ENCODE data around the gene GRK1.

Gene GRK1

GRCh38 chr13:113735194-113735593 is 68.2 kb downstream of the GRK1 start:
- H3K4me1 Mint-ChIP-seq, result no peaks in the 10 kb centered on the region
- no peak overlapping the region for H3K27ac Mint-ChIP-seq
- peaks cover 11% of the 10 kb centered on the region for H3K27me3 Mint-ChIP-seq (ENCODE audit: low read depth)
- TF ChIP-seq, protein P1, sequence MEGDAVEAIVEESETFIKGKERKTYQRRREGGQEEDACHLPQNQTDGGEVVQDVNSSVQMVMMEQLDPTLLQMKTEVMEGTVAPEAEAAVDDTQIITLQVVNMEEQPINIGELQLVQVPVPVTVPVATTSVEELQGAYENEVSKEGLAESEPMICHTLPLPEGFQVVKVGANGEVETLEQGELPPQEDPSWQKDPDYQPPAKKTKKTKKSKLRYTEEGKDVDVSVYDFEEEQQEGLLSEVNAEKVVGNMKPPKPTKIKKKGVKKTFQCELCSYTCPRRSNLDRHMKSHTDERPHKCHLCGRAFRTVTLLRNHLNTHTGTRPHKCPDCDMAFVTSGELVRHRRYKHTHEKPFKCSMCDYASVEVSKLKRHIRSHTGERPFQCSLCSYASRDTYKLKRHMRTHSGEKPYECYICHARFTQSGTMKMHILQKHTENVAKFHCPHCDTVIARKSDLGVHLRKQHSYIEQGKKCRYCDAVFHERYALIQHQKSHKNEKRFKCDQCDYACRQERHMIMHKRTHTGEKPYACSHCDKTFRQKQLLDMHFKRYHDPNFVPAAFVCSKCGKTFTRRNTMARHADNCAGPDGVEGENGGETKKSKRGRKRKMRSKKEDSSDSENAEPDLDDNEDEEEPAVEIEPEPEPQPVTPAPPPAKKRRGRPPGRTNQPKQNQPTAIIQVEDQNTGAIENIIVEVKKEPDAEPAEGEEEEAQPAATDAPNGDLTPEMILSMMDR (IDR thresholded peaks at IDR 0.05; ENCODE audit: unreplicated experiment in 3 of 3), result no peak
- H3K9me3 Mint-ChIP-seq, result no peaks in the 10 kb centered on the region
- H3K4me3 Mint-ChIP-seq, result no peak overlapping the region
- no peaks in the 10 kb centered on the region for H3K36me3 Mint-ChIP-seq (ENCODE audit: low read depth)

DNA sequence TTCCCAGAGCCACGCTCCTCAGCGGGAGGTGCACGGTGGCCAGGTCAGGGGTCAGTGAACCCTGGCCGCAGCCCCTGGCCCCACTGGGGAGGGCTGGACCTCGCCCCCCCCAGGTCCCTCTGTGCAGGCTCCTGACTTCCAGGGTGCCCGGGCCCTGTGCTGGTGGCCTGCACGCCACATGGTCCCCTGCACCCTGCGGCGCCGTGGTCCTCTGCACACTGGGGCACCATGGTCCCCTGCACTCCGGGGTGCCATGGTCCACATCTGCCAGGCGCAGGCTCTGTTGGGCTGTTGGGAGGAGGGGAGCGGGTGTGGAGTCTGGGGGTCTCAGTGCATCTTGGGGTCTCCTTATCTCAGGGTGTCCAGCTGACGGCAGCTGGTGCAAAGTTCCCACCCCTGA is 68.7 kb downstream of the GRK1 start:
- TF ChIP-seq, protein P1 (IDR thresholded peaks at IDR 0.05; ENCODE audit: unreplicated experiment in 3 of 3), result no peak
- Mint-ChIP-seq H3K4me1 (no peaks in the 10 kb centered on the region), H3K36me3 (ENCODE audit: low read depth) (no peaks in the 10 kb centered on the region), H3K27ac (no peak overlapping the region), H3K9me3 (no peaks in the 10 kb centered on the region), H3K4me3 (no peak overlapping the region), H3K27me3 (ENCODE audit: low read depth) (peaks cover 10% of the 10 kb centered on the region)

GRCh38 chr13:113736258-113736731 is 69.3 kb downstream of the GRK1 start:
- Mint-ChIP-seq H3K9me3 (no peaks in the 10 kb centered on the region), H3K4me1 (peaks cover under 1% of the 10 kb centered on the region), H3K36me3 (ENCODE audit: low read depth) (no peaks in the 10 kb centered on the region), H3K27ac (no peak overlapping the region), H3K27me3 (ENCODE audit: low read depth) (peaks cover 10% of the 10 kb centered on the region), H3K4me3 (no peak overlapping the region)
- TF ChIP-seq, protein P1 (IDR thresholded peaks at IDR 0.05; ENCODE audit: unreplicated experiment in 3 of 3), result no peak

GRCh38 chr13:113737803-113738202 is 70.8 kb downstream of the GRK1 start:
- H3K4me1 Mint-ChIP-seq, result peaks cover 10% of the 10 kb centered on the region
- TF ChIP-seq, protein P1 (IDR thresholded peaks at IDR 0.05; ENCODE audit: unreplicated experiment in 3 of 3), result no peak
- no peak overlapping the region for H3K27ac Mint-ChIP-seq
- H3K36me3 Mint-ChIP-seq (ENCODE audit: low read depth), result no peaks in the 10 kb centered on the region
- H3K9me3 Mint-ChIP-seq, result no peaks in the 10 kb centered on the region
- H3K27me3 Mint-ChIP-seq (ENCODE audit: low read depth), result peaks cover 12% of the 10 kb centered on the region
- no peak overlapping the region for H3K4me3 Mint-ChIP-seq

- H3K4me1 Mint-ChIP-seq, result peaks cover 11% of the 10 kb centered on the region
- H3K4me3 Mint-ChIP-seq, result no peak overlapping the region
- no peaks in the 10 kb centered on the region for H3K36me3 Mint-ChIP-seq (ENCODE audit: low read depth)
- no peaks in the 10 kb centered on the region for H3K9me3 Mint-ChIP-seq
- no peak overlapping the region for H3K27ac Mint-ChIP-seq
- TF ChIP-seq, protein P1 (IDR thresholded peaks at IDR 0.05; ENCODE audit: unreplicated experiment in 3 of 3), result no peak
- peaks cover 12% of the 10 kb centered on the region for H3K27me3 Mint-ChIP-seq (ENCODE audit: low read depth)
Observed at GRCh38 chr13:113739527-113740285, 72.7 kb downstream of the GRK1 start.

GRCh38 chr13:113740286-113740556 is 73.2 kb downstream of the GRK1 start:
- H3K36me3 Mint-ChIP-seq (ENCODE audit: low read depth), result no peaks in the 10 kb centered on the region
- peaks cover 14% of the 10 kb centered on the region for H3K4me1 Mint-ChIP-seq
- H3K27ac Mint-ChIP-seq, result no peak overlapping the region
- TF ChIP-seq, protein P1 (IDR thresholded peaks at IDR 0.05; ENCODE audit: unreplicated experiment in 3 of 3), result no peak
- H3K27me3 Mint-ChIP-seq (ENCODE audit: low read depth), result peaks cover 12% of the 10 kb centered on the region
- H3K4me3 Mint-ChIP-seq, result no peak overlapping the region
- H3K9me3 Mint-ChIP-seq, result no peaks in the 10 kb centered on the region
